ENCODE results near the gene CHURC1.

DNA sequence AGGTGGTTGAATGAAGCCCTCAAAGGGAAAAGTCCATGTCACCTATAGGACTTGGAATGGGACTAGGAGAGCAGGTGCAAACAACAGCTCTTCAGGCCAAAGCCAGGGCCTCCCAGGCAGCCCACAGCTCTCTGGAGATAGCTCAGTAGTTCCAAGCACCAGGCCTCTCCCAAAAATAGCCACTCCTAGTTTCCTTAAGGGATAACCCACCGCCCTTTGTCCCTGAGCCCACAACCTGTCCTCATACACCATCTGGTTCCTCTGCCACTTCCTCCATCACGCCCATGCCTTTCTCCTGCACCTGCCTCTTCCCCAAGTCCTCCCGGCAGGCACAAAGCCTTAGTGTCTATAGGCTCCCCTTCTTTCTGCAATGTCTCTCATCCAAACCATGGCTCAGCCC, 55.8 kb downstream of the CHURC1 start:
- TF ChIP-seq, protein P1, sequence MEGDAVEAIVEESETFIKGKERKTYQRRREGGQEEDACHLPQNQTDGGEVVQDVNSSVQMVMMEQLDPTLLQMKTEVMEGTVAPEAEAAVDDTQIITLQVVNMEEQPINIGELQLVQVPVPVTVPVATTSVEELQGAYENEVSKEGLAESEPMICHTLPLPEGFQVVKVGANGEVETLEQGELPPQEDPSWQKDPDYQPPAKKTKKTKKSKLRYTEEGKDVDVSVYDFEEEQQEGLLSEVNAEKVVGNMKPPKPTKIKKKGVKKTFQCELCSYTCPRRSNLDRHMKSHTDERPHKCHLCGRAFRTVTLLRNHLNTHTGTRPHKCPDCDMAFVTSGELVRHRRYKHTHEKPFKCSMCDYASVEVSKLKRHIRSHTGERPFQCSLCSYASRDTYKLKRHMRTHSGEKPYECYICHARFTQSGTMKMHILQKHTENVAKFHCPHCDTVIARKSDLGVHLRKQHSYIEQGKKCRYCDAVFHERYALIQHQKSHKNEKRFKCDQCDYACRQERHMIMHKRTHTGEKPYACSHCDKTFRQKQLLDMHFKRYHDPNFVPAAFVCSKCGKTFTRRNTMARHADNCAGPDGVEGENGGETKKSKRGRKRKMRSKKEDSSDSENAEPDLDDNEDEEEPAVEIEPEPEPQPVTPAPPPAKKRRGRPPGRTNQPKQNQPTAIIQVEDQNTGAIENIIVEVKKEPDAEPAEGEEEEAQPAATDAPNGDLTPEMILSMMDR (IDR thresholded peaks at IDR 0.05), result no peak
- no peak for TF ChIP-seq POLR2A (IDR thresholded peaks at IDR 0.05)

Measured in testis (tissue), 2 donors.